ENCODE data around the gene GREM2. TPM values are rescaled to one million over a fixed set of nuclear protein-coding genes. Genes with fewer than 3 reads are reported as not detected.

GREM2 gene
- total RNA-seq, 1 experiment from 2014 or later: not detected

GRCh38 chr1:240555524-240555923 is 56.4 kb downstream of the GREM2 start:
- Histone ChIP-seq H3K9me3 (ENCODE audit: low read depth, low read length, poor library complexity, severe bottlenecking) (no peaks in the 10 kb centered on the region), H3K27me3 (replicated peaks; ENCODE audit: insufficient read depth, low read depth, low read length, poor library complexity) (peaks cover 3% of the 10 kb centered on the region), H3K36me3 (ENCODE audit: insufficient read depth, low read length, poor library complexity, severe bottlenecking) (no peaks in the 10 kb centered on the region), H3K27ac (ENCODE audit: low read depth, low read length, poor library complexity, severe bottlenecking) (no peak overlapping the region), H3K4me1 (ENCODE audit: insufficient read depth, low read length, poor library complexity, severe bottlenecking) (no peaks in the 10 kb centered on the region), H3K4me3 (ENCODE audit: low read depth, low read length, poor library complexity, severe bottlenecking) (no peak overlapping the region)
- no TSS peak for BruUV-seq (replicated peaks)
- POLR2A ChIA-PET (ENCODE audit: low non-redundant PET): no interaction called here
- DNase-seq (ENCODE audit: low spot score): no peak
- CTCF ChIA-PET: no interaction called here
- TF ChIP-seq, protein P1, sequence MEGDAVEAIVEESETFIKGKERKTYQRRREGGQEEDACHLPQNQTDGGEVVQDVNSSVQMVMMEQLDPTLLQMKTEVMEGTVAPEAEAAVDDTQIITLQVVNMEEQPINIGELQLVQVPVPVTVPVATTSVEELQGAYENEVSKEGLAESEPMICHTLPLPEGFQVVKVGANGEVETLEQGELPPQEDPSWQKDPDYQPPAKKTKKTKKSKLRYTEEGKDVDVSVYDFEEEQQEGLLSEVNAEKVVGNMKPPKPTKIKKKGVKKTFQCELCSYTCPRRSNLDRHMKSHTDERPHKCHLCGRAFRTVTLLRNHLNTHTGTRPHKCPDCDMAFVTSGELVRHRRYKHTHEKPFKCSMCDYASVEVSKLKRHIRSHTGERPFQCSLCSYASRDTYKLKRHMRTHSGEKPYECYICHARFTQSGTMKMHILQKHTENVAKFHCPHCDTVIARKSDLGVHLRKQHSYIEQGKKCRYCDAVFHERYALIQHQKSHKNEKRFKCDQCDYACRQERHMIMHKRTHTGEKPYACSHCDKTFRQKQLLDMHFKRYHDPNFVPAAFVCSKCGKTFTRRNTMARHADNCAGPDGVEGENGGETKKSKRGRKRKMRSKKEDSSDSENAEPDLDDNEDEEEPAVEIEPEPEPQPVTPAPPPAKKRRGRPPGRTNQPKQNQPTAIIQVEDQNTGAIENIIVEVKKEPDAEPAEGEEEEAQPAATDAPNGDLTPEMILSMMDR (conservative IDR thresholded peaks at IDR 0.05; ENCODE audit: low read depth, low read length): no peak
- TF ChIP-seq EZH2 (IDR thresholded peaks at IDR 0.05; ENCODE audit: borderline replicate concordance, low read depth, low read length, poor library complexity, severe bottlenecking): no peak
- intact Hi-C loops (cut with micrococcal nuclease; ENCODE audit: unreplicated experiment): no loop called here

GRCh38 chr1:240553351-240553750 is 58.6 kb downstream of the GREM2 start:
- no peaks in the 10 kb centered on the region for H3K9me3 ChIP-seq (ENCODE audit: low read depth, low read length, poor library complexity, severe bottlenecking)
- TF ChIP-seq EZH2 (IDR thresholded peaks at IDR 0.05; ENCODE audit: borderline replicate concordance, low read depth, low read length, poor library complexity, severe bottlenecking): no peak
- TF ChIP-seq, protein P1 (conservative IDR thresholded peaks at IDR 0.05; ENCODE audit: low read depth, low read length): no peak
- POLR2A ChIA-PET (ENCODE audit: low non-redundant PET): no interaction called here
- no TSS peak for BruUV-seq (replicated peaks)
- intact Hi-C loops (cut with micrococcal nuclease; ENCODE audit: unreplicated experiment): no loop called here
- DNase-seq (ENCODE audit: low spot score): no peak
- CTCF ChIA-PET: no interaction called here
- H3K27me3 ChIP-seq (replicated peaks; ENCODE audit: insufficient read depth, low read depth, low read length, poor library complexity): peaks cover 3% of the 10 kb centered on the region
- no peaks in the 10 kb centered on the region for H3K36me3 ChIP-seq (ENCODE audit: insufficient read depth, low read length, poor library complexity, severe bottlenecking)
- no peaks in the 10 kb centered on the region for H3K4me1 ChIP-seq (ENCODE audit: insufficient read depth, low read length, poor library complexity, severe bottlenecking)
- H3K27ac ChIP-seq (ENCODE audit: low read depth, low read length, poor library complexity, severe bottlenecking): no peak overlapping the region
- H3K4me3 ChIP-seq (ENCODE audit: low read depth, low read length, poor library complexity, severe bottlenecking): no peak overlapping the region

GRCh38 chr1:240539769-240540414 is 72.1 kb downstream of the GREM2 start:
- ChIA-PET CTCF (no interaction called here), POLR2A (ENCODE audit: low non-redundant PET) (no interaction called here)
- H3K36me3 ChIP-seq (ENCODE audit: insufficient read depth, low read length, poor library complexity, severe bottlenecking): no peaks in the 10 kb centered on the region
- DNase-seq (ENCODE audit: low spot score): no peak
- no peak overlapping the region for H3K27ac ChIP-seq (ENCODE audit: low read depth, low read length, poor library complexity, severe bottlenecking)
- peaks cover 11% of the 10 kb centered on the region for H3K27me3 ChIP-seq (replicated peaks; ENCODE audit: insufficient read depth, low read depth, low read length, poor library complexity)
- no TSS peak for BruUV-seq (replicated peaks)
- TF ChIP-seq, protein P1 (conservative IDR thresholded peaks at IDR 0.05; ENCODE audit: low read depth, low read length): no peak
- no peaks in the 10 kb centered on the region for H3K9me3 ChIP-seq (ENCODE audit: low read depth, low read length, poor library complexity, severe bottlenecking)
- no peaks in the 10 kb centered on the region for H3K4me1 ChIP-seq (ENCODE audit: insufficient read depth, low read length, poor library complexity, severe bottlenecking)
- H3K4me3 ChIP-seq (ENCODE audit: low read depth, low read length, poor library complexity, severe bottlenecking): no peak overlapping the region
- intact Hi-C loops (cut with micrococcal nuclease; ENCODE audit: unreplicated experiment): no loop called here
